HepG2 (cell line): ENCODE data around the gene LTC4S. TPM values are rescaled to one million over a fixed set of nuclear protein-coding genes. Genes with fewer than 3 reads are reported as not detected.
A peak's percentile ranks its signal among the peaks of the same experiment; 100 is the strongest.

ENCODE experiments used
- ARNT2 ChIP-seq: sonication (generic); formaldehyde crosslinking; IDR thresholded peaks from 2 replicates; pipeline ENCODE4 v1.8.0; 2022; ENCODE audit warnings: mild to moderate bottlenecking, low read depth, missing genetic modification reagents, moderate library complexity
- ETV5 ChIP-seq: IDR thresholded peaks from 2 replicates; pipeline ENCODE4 v1.6.1; 2018; ENCODE audit warnings: missing biosample characterization, missing genetic modification reagents, inconsistent platforms, borderline replicate concordance
- GFI1 ChIP-seq: sonication (generic); formaldehyde crosslinking; IDR thresholded peaks from 2 replicates; pipeline ENCODE4 v1.5.0; 2020; ENCODE audit warnings: missing genetic modification reagents, mild to moderate bottlenecking, borderline replicate concordance
- LCORL ChIP-seq, 2 experiments: fragments of 450-650 bp in 1 of 2; sonication (generic) in 1 of 2; formaldehyde crosslinking in 1 of 2; IDR thresholded peaks; 2 replicates each; pipeline versions ENCODE4 v1.5.0 to v1.6.1; 2017 to 2020; ENCODE audit warnings: antibody characterized with exemption in 1 of 2, missing genetic modification reagents in 1 of 2
- MEF2D ChIP-seq: sonication (generic); formaldehyde crosslinking; IDR thresholded peaks from 2 replicates; pipeline ENCODE4 v1.5.1; 2020; ENCODE audit warnings: mild to moderate bottlenecking, missing genetic modification reagents
- NFRKB ChIP-seq: fragments of 450-650 bp; IDR thresholded peaks from 2 replicates; pipeline ENCODE4 v1.6.1; 2017
- SALL2 ChIP-seq: sonication (generic); formaldehyde crosslinking; IDR thresholded peaks from 2 replicates; pipeline ENCODE4 v1.8.1; 2023; ENCODE audit warnings: mild to moderate bottlenecking, missing genetic modification reagents, inconsistent platforms
- ZFP41 ChIP-seq: sonication (generic); formaldehyde crosslinking; IDR thresholded peaks from 2 replicates; pipeline ENCODE4 v1.4.0; 2020; ENCODE audit warnings: mild to moderate bottlenecking, missing genetic modification reagents, borderline replicate concordance
- ZNF253 ChIP-seq: sonication (generic); formaldehyde crosslinking; IDR thresholded peaks from 2 replicates; pipeline ENCODE4 v1.8.0; 2022; ENCODE audit warnings: mild to moderate bottlenecking, missing genetic modification reagents, borderline replicate concordance
- ZNF660 ChIP-seq: sonication (generic); formaldehyde crosslinking; IDR thresholded peaks from 2 replicates; pipeline ENCODE4 v1.5.1; 2020; ENCODE audit warnings: mild to moderate bottlenecking, low read depth, missing genetic modification reagents, borderline replicate concordance
- ZNF878 ChIP-seq: sonication (generic); formaldehyde crosslinking; IDR thresholded peaks from 2 replicates; pipeline ENCODE4 v1.8.1; 2023; ENCODE audit warnings: mild to moderate bottlenecking, missing genetic modification reagents, moderate library complexity
- polyA plus RNA-seq, 8 experiments: library from polyadenylated mRNA; depleted of rRNA in 3 of 8; stranded (reverse) in 7 of 8; unstranded in 1 of 8; fragments of >200 nt; fragmentation: Illumina TruSeq in 4 of 8; extraction: Trizol in 4 of 8; gene quantifications; 2 replicates each; pipeline versions ENCODE4 v1.2.1 to v1.2.3, GENCODE V29; 2011 to 2016; ENCODE audit warnings: low read depth in 4 of 8, missing spikeins in 1 of 8, mixed read lengths in 1 of 8; ENCODE audit not compliant: insufficient read depth in 1 of 8
- total RNA-seq, 5 experiments: library from RNA; depleted of rRNA; stranded (reverse); fragments of >200 nt; fragmentation: Illumina TruSeq; extraction: Trizol; gene quantifications; 2 replicates each; pipeline ENCODE4 v1.2.3, GENCODE V29; 2016; ENCODE audit warnings: low read depth in 1 of 5
- TF ChIP-seq, protein P1 (sequence below): sonication (generic); formaldehyde crosslinking; IDR thresholded peaks from 2 replicates; pipeline ENCODE4 v1.4.0; 2020; ENCODE audit warnings: missing genetic modification reagents
- TF ChIP-seq, protein P2 (sequence below): sonication (generic); formaldehyde crosslinking; IDR thresholded peaks from 2 replicates; pipeline ENCODE4 v1.4.0; 2020; ENCODE audit warnings: missing genetic modification reagents
- TF ChIP-seq, protein P3 (sequence below): sonication (generic); formaldehyde crosslinking; IDR thresholded peaks from 2 replicates; pipeline ENCODE4 v1.4.0; 2020; ENCODE audit warnings: mild to moderate bottlenecking, low read depth, missing genetic modification reagents
- TF ChIP-seq, protein P4 (sequence below): sonication (generic); formaldehyde crosslinking; IDR thresholded peaks from 2 replicates; pipeline ENCODE4 v1.4.0; 2020; ENCODE audit warnings: missing genetic modification reagents
- TF ChIP-seq, protein P5 (sequence below): sonication (generic); formaldehyde crosslinking; IDR thresholded peaks from 2 replicates; pipeline ENCODE4 v1.4.0; 2020; ENCODE audit warnings: missing genetic modification reagents, mild to moderate bottlenecking, borderline replicate concordance

The LTC4S gene
- total and polyA plus RNA-seq, 2 of the 13 experiments (the other 11 are each of a cell fraction or from before 2014, with no cell fraction given): 0.35 TPM; not detected in 1

DNA sequence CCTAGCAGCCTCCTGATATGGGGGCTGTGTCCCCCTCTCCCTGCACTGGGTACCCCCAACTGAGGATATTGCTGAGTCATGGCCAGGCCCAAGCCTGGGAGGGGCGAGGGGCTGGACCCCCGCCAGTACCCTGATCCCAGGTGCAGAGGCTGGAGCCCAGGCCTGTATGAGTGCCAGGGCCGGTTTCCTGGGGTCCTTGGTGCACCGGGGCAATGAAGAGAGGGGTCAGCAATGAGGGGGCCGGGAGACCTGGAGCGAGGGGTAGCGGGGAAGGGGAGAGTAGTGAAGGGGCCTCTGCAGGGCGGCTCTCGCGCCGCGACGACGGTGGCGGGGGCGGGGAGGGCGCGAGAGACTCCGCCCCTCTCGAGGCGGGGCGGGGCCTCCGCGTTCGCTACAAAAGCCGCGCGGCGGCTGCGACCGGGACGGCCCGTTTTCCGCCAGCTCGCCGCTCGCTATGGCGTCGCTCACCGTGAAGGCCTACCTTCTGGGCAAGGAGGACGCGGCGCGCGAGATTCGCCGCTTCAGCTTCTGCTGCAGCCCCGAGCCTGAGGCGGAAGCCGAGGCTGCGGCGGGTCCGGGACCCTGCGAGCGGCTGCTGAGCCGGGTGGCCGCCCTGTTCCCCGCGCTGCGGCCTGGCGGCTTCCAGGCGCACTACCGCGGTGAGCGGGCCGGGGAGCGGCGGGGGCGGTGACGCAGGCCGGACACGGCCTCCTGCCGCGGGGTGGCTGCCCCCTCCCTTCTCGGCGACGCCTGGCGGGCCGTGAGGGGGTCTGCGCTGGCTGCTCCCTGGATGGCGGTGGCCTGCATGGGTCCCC, 26.9 kb downstream of the LTC4S start, which contains the start of gene SQSTM1 (continued):
- TF ChIP-seq LCORL (IDR thresholded peaks at IDR 0.05): no peak
- 0 out of 2 replicates have a peak, but pooled peaks have one; percentile 11 for TF ChIP-seq LCORL (CRISPR knock-in tag; IDR thresholded peaks at IDR 0.05)
- TF ChIP-seq, protein P1, sequence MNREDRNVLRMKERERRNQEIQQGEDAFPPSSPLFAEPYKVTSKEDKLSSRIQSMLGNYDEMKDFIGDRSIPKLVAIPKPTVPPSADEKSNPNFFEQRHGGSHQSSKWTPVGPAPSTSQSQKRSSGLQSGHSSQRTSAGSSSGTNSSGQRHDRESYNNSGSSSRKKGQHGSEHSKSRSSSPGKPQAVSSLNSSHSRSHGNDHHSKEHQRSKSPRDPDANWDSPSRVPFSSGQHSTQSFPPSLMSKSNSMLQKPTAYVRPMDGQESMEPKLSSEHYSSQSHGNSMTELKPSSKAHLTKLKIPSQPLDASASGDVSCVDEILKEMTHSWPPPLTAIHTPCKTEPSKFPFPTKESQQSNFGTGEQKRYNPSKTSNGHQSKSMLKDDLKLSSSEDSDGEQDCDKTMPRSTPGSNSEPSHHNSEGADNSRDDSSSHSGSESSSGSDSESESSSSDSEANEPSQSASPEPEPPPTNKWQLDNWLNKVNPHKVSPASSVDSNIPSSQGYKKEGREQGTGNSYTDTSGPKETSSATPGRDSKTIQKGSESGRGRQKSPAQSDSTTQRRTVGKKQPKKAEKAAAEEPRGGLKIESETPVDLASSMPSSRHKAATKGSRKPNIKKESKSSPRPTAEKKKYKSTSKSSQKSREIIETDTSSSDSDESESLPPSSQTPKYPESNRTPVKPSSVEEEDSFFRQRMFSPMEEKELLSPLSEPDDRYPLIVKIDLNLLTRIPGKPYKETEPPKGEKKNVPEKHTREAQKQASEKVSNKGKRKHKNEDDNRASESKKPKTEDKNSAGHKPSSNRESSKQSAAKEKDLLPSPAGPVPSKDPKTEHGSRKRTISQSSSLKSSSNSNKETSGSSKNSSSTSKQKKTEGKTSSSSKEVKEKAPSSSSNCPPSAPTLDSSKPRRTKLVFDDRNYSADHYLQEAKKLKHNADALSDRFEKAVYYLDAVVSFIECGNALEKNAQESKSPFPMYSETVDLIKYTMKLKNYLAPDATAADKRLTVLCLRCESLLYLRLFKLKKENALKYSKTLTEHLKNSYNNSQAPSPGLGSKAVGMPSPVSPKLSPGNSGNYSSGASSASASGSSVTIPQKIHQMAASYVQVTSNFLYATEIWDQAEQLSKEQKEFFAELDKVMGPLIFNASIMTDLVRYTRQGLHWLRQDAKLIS: peak; percentile 91; the same call in 1 of the 2 replicates
- TF ChIP-seq ZNF878 (CRISPR knock-in tag): 0 out of 2 replicates have a peak, but pooled peaks have one; percentile 48
- TF ChIP-seq, protein P2, sequence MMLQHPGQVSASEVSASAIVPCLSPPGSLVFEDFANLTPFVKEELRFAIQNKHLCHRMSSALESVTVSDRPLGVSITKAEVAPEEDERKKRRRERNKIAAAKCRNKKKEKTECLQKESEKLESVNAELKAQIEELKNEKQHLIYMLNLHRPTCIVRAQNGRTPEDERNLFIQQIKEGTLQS (CRISPR knock-in tag): no peak; the same call in 1 of the 2 replicates
- TF ChIP-seq NFRKB: no peak
- TF ChIP-seq, protein P3, sequence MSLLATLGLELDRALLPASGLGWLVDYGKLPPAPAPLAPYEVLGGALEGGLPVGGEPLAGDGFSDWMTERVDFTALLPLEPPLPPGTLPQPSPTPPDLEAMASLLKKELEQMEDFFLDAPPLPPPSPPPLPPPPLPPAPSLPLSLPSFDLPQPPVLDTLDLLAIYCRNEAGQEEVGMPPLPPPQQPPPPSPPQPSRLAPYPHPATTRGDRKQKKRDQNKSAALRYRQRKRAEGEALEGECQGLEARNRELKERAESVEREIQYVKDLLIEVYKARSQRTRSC (CRISPR knock-in tag): no peak
- TF ChIP-seq, protein P4, sequence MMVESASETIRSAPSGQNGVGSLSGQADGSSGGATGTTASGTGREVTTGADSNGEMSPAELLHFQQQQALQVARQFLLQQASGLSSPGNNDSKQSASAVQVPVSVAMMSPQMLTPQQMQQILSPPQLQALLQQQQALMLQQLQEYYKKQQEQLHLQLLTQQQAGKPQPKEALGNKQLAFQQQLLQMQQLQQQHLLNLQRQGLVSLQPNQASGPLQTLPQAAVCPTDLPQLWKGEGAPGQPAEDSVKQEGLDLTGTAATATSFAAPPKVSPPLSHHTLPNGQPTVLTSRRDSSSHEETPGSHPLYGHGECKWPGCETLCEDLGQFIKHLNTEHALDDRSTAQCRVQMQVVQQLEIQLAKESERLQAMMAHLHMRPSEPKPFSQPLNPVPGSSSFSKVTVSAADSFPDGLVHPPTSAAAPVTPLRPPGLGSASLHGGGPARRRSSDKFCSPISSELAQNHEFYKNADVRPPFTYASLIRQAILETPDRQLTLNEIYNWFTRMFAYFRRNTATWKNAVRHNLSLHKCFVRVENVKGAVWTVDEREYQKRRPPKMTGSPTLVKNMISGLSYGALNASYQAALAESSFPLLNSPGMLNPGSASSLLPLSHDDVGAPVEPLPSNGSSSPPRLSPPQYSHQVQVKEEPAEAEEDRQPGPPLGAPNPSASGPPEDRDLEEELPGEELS (CRISPR knock-in tag): peak; percentile 33; the same call in 1 of the 2 replicates
- TF ChIP-seq GFI1 (CRISPR knock-in tag): peak; percentile 31; the same call in 1 of the 2 replicates
- TF ChIP-seq ZFP41 (CRISPR knock-in tag): no peak
- TF ChIP-seq SALL2: peak; percentile 4; the same call in 1 of the 2 replicates
- TF ChIP-seq, protein P5, sequence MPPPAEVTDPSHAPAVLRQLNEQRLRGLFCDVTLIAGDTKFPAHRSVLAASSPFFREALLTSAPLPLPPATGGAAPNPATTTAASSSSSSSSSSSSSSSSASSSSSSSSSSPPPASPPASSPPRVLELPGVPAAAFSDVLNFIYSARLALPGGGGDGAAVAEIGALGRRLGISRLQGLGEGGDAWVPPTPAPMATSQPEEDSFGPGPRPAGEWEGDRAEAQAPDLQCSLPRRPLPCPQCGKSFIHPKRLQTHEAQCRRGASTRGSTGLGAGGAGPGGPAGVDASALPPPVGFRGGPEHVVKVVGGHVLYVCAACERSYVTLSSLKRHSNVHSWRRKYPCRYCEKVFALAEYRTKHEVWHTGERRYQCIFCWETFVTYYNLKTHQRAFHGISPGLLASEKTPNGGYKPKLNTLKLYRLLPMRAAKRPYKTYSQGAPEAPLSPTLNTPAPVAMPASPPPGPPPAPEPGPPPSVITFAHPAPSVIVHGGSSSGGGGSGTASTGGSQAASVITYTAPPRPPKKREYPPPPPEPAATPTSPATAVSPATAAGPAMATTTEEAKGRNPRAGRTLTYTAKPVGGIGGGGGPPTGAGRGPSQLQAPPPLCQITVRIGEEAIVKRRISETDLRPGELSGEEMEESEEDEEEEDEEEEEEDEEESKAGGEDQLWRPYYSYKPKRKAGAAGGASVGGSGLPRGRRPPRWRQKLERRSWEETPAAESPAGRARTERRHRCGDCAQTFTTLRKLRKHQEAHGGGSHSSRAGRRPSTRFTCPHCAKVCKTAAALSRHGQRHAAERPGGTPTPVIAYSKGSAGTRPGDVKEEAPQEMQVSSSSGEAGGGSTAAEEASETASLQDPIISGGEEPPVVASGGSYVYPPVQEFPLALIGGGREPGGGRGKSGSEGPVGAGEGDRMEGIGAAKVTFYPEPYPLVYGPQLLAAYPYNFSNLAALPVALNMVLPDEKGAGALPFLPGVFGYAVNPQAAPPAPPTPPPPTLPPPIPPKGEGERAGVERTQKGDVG (CRISPR knock-in tag): peak; percentile 82; the same call in 1 of the 2 replicates
- 0 out of 2 replicates have a peak, but pooled peaks have one; percentile 35 for TF ChIP-seq ZNF253 (CRISPR knock-in tag)
- TF ChIP-seq ETV5: peak; percentile 27; the same call in 1 of the 2 replicates
- peak; percentile 66; the same call in 1 of the 2 replicates for TF ChIP-seq ARNT2 (CRISPR knock-in tag)
- TF ChIP-seq MEF2D (CRISPR knock-in tag): 0 out of 2 replicates have a peak, but pooled peaks have one; percentile 6
- 0 out of 2 replicates have a peak, but pooled peaks have one; percentile 62 for TF ChIP-seq ZNF660
